GM18870 (cell line): Measurements from ENCODE around the gene TSPYL2.

Source experiments
- ATAC-seq: cut with Tn5 transposase; IDR thresholded peaks from one replicate; pipeline ENCODE4 v1.9.1; 2021; ENCODE audit warnings: moderate library complexity; ENCODE audit not compliant: unreplicated experiment

TSPYL2 gene

GRCh38 chrX:53081925-53082772, at the start of gene TSPYL2:
Gene TSPYL2, plus strand, starts transcription at chrX:53082367. Its CDS starts 132 bp downstream, at chrX:53082499.
- peak; percentile 88 for ATAC-seq

- no peak for ATAC-seq
Observed at GRCh38 chrX:53036149-53036548, 46.0 kb upstream of the TSPYL2 start.

- no peak for ATAC-seq
Observed at GRCh38 chrX:53039236-53039635, 42.9 kb upstream of the TSPYL2 start.

- ATAC-seq: no peak
Observed at GRCh38 chrX:53044995-53045394, 37.2 kb upstream of the TSPYL2 start.

- ATAC-seq: no peak
Observed at GRCh38 chrX:53047228-53047627, 34.9 kb upstream of the TSPYL2 start.

- ATAC-seq: no peak
Observed at GRCh38 chrX:53048169-53049126, 33.7 kb upstream of the TSPYL2 start, which contains the start of gene GPR173. Gene GPR173, plus strand, starts transcription at chrX:53048789. Its CDS starts 27,833 bp downstream, at chrX:53076622.

GRCh38 chrX:53049127-53049517, 33.0 kb upstream of the TSPYL2 start:
- no peak for ATAC-seq

GRCh38 chrX:53050841-53051240, 31.3 kb upstream of the TSPYL2 start:
- no peak for ATAC-seq

GRCh38 chrX:53055244-53055849, 26.8 kb upstream of the TSPYL2 start:
- no peak for ATAC-seq

- ATAC-seq: no peak
Observed at GRCh38 chrX:53056292-53056691, 25.9 kb upstream of the TSPYL2 start.

GRCh38 chrX:53065104-53065503, 17.1 kb upstream of the TSPYL2 start:
- no peak for ATAC-seq

GRCh38 chrX:53071064-53071463, 11.1 kb upstream of the TSPYL2 start:
- ATAC-seq: no peak

GRCh38 chrX:53071604-53072417, 10.4 kb upstream of the TSPYL2 start:
- peak; percentile 89 for ATAC-seq

- no peak for ATAC-seq
Observed at GRCh38 chrX:53072418-53073114, 9.6 kb upstream of the TSPYL2 start.

GRCh38 chrX:53073115-53073586, 9.0 kb upstream of the TSPYL2 start:
- no peak for ATAC-seq

GRCh38 chrX:53075011-53075410, 7.2 kb upstream of the TSPYL2 start:
- no peak for ATAC-seq

- ATAC-seq: no peak
Observed at GRCh38 chrX:53076671-53077070, 5.5 kb upstream of the TSPYL2 start.

GRCh38 chrX:53077207-53078197, 4.7 kb upstream of the TSPYL2 start:
- no peak for ATAC-seq
